WTC11 (cell line): ENCODE results near the gene NEURL1B.

Experiments used
- CREM ChIP-seq: sonication (generic); formaldehyde crosslinking; IDR thresholded peaks from 2 replicates; pipeline ENCODE4 v1.8.1; 2022; ENCODE audit warnings: mild to moderate bottlenecking, missing genetic modification reagents, moderate library complexity
- CTCF ChIP-seq: fragments of 200-600 bp; IDR thresholded peaks from 2 replicates; pipeline ENCODE4 v1.8.0; 2022; ENCODE audit warnings: antibody characterized with exemption
- IRF2 ChIP-seq: sonication (generic); formaldehyde crosslinking; IDR thresholded peaks from 2 replicates; pipeline ENCODE4 v1.8.0; 2022; ENCODE audit warnings: low read depth, missing genetic modification reagents, borderline replicate concordance
- STAT6 ChIP-seq: sonication (generic); formaldehyde crosslinking; conservative IDR thresholded peaks from 2 replicates; pipeline ENCODE4 v1.8.1; 2023; ENCODE audit warnings: mild to moderate bottlenecking, low read depth, missing genetic modification reagents, moderate library complexity
- USF2 ChIP-seq: sonication (generic); formaldehyde crosslinking; IDR thresholded peaks from 2 replicates; pipeline ENCODE4 v1.8.1; 2023; ENCODE audit warnings: mild to moderate bottlenecking, missing genetic modification reagents, moderate library complexity

- no peak for TF ChIP-seq IRF2 (CRISPR knock-in tag)
- TF ChIP-seq CTCF: no peak
- TF ChIP-seq USF2 (CRISPR knock-in tag): no peak
- no peak for TF ChIP-seq STAT6 (CRISPR knock-in tag)
- no peak for TF ChIP-seq CREM (CRISPR knock-in tag)
Measured at GRCh38 chr5:172671091-172671490, 30.0 kb downstream of the NEURL1B start.
